Muscle of back (tissue), 11 donors: Measurements from ENCODE around the gene FAM181A. TPM values are rescaled to one million over a fixed set of nuclear protein-coding genes. Genes with fewer than 3 reads are reported as not detected.

Source experiments
- DNase-seq, 3 donors: peaks; one replicate each; pipeline versions ENCODE4 v3.0.0 to v3.0.0-alpha.2; 2013
- polyA plus RNA-seq, 10 donors: library from polyadenylated mRNA; unstranded; fragments of 120-200 nt; gene quantifications; one replicate each; pipeline ENCODE4 v1.2.1, GENCODE V29; 2013; ENCODE audit not compliant: insufficient read length in 10 of 10

Gene FAM181A
- polyA plus RNA-seq, 10 donors, result 0.17 to 0.31 (median 0.24) TPM; not detected in 7

DNA sequence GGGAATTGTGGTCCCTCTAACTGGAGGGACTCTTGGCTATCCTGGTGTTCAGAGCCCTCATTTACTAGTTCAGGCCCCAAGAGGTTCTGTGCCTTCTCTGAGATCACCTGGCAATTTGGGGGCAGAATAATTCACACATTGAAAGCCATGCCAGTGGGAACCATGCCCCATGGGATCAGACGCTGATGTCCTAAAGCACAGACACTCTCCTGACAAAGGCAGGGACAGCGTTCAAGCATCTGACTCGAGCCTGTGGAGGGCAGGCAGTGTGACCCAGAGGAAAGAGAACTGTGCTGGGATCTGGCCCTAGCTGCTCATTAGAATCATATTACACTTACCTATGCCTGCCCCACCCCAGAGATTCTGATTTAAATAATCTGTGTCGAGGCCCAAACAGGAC lies 51.6 kb downstream of the FAM181A start:
- DNase-seq, result no peak

Other genes starting within 250 kb of the FAM181A start
- 1 to 10 TPM; 2.1 to 4.4 (median 3.3) TPM for gene PRIMA1, start 138.9 kb upstream of the FAM181A start, polyA plus RNA-seq
- gene ASB2, start 49.2 kb downstream of the FAM181A start, polyA plus RNA-seq, result 10 to 100 TPM; 13.0 to 33.7 (median 24.8) TPM
- not detected for gene CCDC197, start 70.0 kb downstream of the FAM181A start, polyA plus RNA-seq
- gene OTUB2, start 99.0 kb downstream of the FAM181A start, polyA plus RNA-seq, result 1 to 10 TPM in 5 of 10 donors, under 1 TPM in 5; 0.77 to 1.6 (median 1.0) TPM
- gene DDX24, start 153.9 kb downstream of the FAM181A start, polyA plus RNA-seq, result 100 to 1,000 TPM in 1 of 10 donors, 10 to 100 TPM in 9; 81.4 to 111 (median 87.2) TPM
- 10 to 100 TPM; 11.1 to 17.5 (median 14.8) TPM for gene IFI27L1, start 154.0 kb downstream of the FAM181A start, polyA plus RNA-seq
- 1 to 10 TPM; 2.4 to 6.7 (median 3.6) TPM for gene IFI27, start 183.4 kb downstream of the FAM181A start, polyA plus RNA-seq
- 10 to 100 TPM; 11.0 to 21.9 (median 15.0) TPM for gene IFI27L2, start 202.3 kb downstream of the FAM181A start, polyA plus RNA-seq
- gene PPP4R4, start 247.0 kb downstream of the FAM181A start, polyA plus RNA-seq, result under 1 TPM; 0.07 to 0.90 (median 0.24) TPM